Rectal smooth muscle tissue (tissue), 1 donor: ENCODE data around the gene CEP83.

Experiments used
- H3K27ac ChIP-seq: one replicate; pipeline ENCODE4 v1.7.0; 2013; ENCODE audit warnings: low read depth, low read length, inconsistent platforms
- H3K27me3 ChIP-seq: one replicate; pipeline ENCODE4 v1.7.0; 2013; ENCODE audit warnings: low read length; ENCODE audit not compliant: control insufficient read depth, insufficient read depth
- H3K36me3 ChIP-seq: one replicate; pipeline ENCODE4 v1.7.0; 2013; ENCODE audit warnings: low read length; ENCODE audit not compliant: control insufficient read depth, insufficient read depth
- H3K4me1 ChIP-seq: one replicate; pipeline ENCODE4 v1.7.0; 2013; ENCODE audit warnings: low read length; ENCODE audit not compliant: control insufficient read depth, insufficient read depth
- H3K4me3 ChIP-seq: one replicate; pipeline ENCODE4 v1.7.0; 2013; ENCODE audit warnings: low read length
- H3K9ac ChIP-seq: one replicate; pipeline ENCODE4 v1.7.0; 2013; ENCODE audit warnings: low read length

Gene CEP83

DNA sequence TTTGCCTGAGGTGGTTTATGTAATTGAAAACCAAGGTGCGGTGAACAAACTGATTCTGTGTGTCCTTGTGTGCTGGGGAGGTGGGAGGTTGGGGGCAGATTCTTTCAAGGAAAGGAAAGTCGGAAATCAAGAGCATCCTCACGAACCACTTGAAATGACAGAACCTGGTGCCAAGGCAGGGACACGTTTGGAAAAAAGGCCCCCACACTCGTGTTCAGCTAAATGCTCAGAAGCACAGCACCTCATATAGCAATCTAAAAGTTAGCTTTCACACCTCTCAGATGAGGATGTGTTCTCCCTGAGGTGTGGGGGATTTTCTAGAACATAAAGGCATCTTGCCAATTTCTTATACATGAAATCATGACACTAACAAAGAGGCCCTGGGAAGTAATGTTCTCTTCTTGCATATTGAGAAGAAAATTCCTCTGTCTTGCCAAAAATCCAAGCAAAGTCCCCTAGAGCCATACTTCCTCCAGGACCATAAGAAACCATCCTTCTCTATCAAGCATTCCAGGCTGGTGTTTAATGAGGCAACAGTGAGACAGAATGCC lies 191.7 kb downstream of the CEP83 start:
- Histone ChIP-seq H3K27me3 (no peaks in the 10 kb centered on the region), H3K4me3 (no peak overlapping the region), H3K27ac (no peak overlapping the region), H3K4me1 (no peaks in the 10 kb centered on the region), H3K36me3 (no peaks in the 10 kb centered on the region), H3K9ac (no peak overlapping the region)

DNA sequence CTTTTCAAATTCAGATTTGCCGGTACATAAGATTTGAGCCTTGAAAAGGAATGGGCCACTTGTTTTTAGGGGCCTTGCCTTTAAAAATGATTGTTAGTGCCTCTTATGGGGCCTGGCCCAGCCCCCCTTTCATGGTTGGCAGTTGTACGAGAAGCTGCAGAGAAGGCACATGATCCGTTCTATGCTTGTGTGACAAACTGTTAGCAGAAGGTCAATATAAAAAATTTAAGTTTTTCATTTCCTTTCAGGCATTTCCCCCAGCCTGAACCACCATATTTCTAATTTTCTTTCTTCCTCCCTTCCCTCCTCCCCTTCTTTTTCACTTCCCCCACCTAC lies 192.2 kb downstream of the CEP83 start:
- no peak overlapping the region for H3K27ac ChIP-seq
- H3K9ac ChIP-seq = no peak overlapping the region
- no peaks in the 10 kb centered on the region for H3K27me3 ChIP-seq
- no peaks in the 10 kb centered on the region for H3K36me3 ChIP-seq
- H3K4me3 ChIP-seq = no peak overlapping the region
- H3K4me1 ChIP-seq = no peaks in the 10 kb centered on the region

DNA sequence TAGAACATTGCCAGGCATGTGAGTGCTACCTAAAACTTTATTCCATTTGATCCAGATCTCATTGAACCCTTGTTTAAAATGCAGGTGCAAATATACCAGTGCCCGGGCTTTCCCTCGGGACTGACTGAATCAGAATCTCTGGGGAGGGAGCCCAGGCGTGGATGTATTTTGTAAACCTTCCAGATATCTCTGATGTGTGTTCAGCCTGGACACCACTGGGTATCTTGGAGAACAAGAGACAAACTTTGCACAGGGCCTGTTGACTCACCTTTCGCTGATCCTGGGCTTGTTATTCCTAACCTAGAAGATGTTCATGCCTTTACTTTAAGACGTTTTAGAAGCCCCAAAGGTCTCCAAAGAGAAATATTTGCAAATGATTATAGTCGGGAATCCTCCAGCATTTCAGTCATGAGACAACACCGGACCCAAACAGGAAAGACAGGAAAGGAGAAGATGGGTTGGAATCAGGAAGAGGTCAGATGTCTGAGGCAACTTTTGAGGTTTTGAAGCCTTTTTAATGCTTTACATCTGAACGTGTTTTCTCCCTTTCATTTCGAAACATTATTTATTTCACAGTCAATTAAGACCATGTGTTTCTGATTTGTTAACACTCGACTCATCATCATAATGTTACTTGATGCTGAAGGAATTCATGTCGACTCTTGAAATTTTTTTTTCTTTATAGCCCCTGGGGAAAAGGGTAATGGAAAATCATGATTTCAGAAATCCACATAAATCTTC lies 192.7 kb downstream of the CEP83 start:
- Histone ChIP-seq H3K36me3 (no peaks in the 10 kb centered on the region), H3K27me3 (no peaks in the 10 kb centered on the region), H3K27ac (no peak overlapping the region), H3K4me1 (peaks cover 2% of the 10 kb centered on the region), H3K4me3 (no peak overlapping the region), H3K9ac (no peak overlapping the region)

DNA sequence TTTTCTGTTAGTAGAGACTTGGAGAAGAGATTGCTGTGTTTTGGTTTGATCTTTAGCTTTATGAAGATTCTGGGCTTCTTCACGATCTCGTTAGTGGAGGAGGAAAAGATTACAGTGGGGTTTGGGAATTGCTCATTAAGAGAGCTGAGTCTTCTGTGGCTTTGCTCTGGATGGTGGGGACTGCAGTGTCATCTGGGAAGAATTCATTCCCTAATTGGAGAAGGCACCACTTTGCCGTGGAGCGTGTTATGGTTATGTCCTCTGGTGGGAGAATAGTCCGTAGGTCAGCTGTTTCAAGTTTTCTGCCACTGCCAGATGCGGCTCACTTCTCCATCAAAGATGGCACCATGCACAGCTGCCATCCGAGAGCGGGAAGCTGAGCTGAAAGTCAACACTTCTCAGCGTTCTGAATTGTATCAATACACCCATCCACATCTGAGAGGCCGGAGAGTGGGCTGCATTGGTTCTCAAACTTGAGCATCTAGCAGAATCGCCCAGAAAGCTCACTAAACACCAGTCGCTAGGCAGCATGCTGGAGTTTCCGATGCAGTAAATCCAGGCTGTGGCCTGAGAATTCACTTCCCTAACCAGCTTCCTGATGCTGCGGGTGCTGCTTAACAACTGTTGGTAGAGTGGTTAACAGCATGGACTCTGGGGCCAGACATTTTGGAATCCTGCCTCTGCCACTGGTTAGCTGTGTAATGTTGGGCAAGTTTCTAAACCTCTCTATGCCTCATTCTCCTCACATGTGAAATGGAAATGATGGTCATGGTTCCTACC lies 193.5 kb downstream of the CEP83 start:
- Histone ChIP-seq H3K4me3 (no peak overlapping the region), H3K36me3 (no peaks in the 10 kb centered on the region), H3K9ac (no peak overlapping the region), H3K27me3 (no peaks in the 10 kb centered on the region), H3K4me1 (peaks cover 10% of the 10 kb centered on the region), H3K27ac (no peak overlapping the region)

DNA sequence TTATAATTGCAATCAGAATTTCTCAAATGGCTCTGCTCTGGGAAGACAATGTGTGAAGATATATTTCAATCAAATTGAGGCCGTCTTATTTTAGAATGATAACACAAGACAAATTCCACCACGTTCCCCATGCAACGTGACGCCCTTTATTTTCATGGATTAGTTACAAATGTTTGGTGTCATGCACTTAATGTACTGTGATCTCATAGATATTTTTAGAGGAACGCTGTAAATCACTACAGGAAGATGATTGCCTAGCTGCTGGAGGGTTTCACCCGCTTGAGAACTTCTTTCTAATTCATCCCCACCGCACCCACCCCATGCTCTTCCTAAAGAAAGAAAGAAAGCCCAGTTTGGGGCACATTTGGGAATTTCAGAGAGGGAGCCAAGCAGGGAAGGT lies 194.1 kb downstream of the CEP83 start:
- Histone ChIP-seq H3K4me3 (no peak overlapping the region), H3K4me1 (peaks cover 15% of the 10 kb centered on the region), H3K27ac (no peak overlapping the region), H3K9ac (no peak overlapping the region), H3K27me3 (no peaks in the 10 kb centered on the region), H3K36me3 (no peaks in the 10 kb centered on the region)

DNA sequence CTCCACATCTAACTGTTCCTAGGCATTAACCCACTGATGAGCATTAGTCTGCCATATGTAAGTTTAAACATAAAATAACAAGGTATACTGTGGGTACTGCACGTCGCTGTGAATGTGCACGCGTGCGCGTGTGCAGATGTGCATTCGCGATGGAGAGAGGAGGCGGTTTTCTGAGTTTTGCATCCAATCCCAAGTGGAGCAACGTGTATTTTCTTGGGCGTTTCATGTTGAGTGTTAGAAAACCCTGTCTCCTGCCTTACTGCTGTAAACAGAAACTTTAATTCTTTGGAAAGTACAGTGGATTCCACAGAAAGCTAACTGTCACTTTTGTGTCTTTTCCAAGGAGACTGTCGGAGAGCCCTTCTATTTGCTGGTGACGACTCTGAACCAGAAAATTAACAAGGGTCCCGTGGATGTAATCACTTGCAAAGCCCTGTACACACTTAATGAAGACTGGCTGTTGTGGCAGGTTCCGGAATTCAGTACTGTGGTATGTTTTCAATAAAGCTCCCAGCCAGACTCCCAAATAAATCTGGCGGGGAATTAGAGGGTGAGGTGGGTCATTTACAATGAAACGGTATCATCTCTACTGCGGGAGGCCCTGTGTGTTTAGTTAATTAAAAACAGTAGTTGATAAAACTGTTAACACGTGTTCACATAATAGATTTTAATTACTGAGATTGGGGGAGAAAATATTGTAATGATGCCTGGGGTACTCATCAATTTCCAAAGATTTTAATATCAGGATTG lies 194.8 kb downstream of the CEP83 start:
- Histone ChIP-seq H3K27me3 (no peaks in the 10 kb centered on the region), H3K27ac (no peak overlapping the region), H3K36me3 (no peaks in the 10 kb centered on the region), H3K9ac (no peak overlapping the region), H3K4me1 (peaks cover 15% of the 10 kb centered on the region), H3K4me3 (no peak overlapping the region)

DNA sequence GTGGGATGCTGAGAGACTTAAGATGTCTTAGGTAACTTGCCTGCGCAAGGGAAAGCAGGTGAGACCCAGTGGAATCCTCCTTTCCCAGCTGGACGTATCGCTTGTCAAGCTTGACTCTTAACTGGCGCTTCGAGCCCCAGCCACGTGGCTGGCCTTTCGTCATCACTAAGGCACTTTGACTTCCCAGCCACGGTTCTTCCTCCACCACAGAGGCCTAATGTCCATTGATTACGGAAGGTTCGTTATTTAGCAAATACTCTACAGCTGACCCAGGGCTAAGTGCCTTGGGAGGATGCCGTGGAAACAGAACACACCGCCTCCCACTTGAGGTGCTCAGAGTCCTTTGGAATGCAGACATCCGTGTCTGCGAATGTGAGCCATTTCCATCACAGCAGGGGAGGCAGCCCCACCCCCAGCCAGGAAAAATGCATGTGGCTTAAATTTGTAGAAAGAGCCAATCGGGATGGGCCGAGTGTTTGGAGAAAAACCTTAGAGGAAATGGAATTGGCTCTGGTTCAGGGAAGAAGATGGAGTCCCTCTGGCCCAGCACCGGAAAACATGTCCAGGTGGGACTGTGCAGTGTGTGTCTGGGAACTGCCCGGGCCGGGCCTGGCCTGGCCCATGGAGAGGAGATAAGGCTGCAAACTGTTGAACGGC lies 195.6 kb downstream of the CEP83 start:
- H3K36me3 ChIP-seq = no peaks in the 10 kb centered on the region
- peaks cover 15% of the 10 kb centered on the region for H3K4me1 ChIP-seq
- H3K9ac ChIP-seq = no peak overlapping the region
- H3K27ac ChIP-seq = no peak overlapping the region
- H3K27me3 ChIP-seq = no peaks in the 10 kb centered on the region
- no peak overlapping the region for H3K4me3 ChIP-seq

DNA sequence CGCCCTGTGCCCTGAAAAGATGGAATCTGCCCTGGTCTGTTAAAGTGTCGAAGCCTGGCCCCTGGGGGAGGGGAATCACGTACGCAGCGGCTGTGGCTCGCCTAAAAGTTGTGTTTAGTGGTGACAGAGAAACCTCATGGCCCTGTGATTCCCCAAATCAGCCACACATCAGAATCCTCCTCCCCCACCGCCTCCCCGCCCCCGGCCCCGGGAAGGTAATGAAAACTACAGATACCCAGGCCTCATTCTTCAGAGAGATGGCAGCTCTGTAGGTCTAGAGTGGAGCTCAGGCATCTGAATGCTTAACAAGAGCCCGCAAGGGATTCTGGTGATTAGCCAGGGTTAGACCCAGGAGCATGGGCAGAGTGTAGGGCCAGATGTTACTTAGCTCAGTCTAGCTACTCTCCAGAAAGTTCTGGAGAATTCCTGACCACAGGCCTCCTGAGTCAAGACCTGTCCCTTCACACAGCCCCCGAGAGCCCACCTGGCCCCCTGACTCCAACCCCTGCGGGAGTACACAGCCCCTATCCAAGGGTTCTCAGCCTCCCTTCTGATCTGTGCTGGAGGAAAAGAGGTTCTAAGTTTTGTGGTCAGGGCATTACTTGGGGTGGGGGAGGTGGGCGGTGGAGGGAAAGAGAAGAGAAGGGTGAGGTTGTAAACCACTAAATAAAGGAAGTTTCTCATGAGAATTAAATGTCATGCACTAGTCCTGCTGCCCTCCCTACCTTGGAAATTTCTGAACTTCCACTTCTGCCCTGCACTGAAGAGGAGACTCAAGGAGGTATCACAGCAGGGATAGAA lies 196.5 kb downstream of the CEP83 start:
- H3K36me3 ChIP-seq = no peaks in the 10 kb centered on the region
- peaks cover 15% of the 10 kb centered on the region for H3K4me1 ChIP-seq
- no peaks in the 10 kb centered on the region for H3K27me3 ChIP-seq
- H3K9ac ChIP-seq = peak overlapping the region; percentile 33
- H3K27ac ChIP-seq = peak overlapping the region; percentile 78
- peak overlapping the region; percentile 75 for H3K4me3 ChIP-seq

DNA sequence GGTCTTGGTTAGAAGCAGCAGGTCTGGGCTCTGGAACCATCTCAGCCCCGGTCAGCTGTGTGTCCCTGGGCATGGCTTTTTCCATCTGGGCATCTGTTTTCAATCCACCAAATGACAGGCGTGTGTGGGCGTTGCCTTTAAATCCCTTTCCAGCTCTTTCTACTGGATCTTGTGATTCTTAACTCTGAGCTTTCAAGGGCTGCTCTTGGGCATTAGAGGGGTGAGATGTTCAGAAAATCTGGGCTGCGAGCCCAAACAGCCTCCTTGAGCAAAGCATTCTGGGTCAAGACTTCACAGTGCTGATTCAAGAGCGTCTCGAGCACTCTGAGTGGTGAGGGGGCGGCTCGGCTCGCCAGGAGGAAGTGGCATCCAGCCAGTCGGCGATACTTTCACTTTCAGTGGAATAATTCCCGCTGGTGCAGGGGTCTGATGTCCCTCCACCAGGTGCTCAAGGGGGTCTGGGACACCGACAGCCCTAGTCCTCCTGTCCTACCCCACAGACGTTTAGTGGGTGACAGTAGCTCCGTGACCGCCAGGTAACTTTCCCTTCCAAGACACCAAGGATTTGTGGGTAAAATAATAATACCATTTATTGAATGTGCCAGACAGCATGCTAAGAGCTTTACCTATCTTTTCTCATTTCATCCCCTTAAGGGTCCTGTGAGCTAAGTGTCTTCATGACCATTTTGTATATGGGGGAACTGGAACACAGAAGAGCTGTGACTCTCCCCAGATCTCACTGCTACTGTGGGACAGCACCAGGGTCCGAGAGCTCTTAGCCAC lies 197.2 kb downstream of the CEP83 start:
- H3K27ac ChIP-seq = peak overlapping the region; percentile 78
- peak overlapping the region; percentile 33 for H3K9ac ChIP-seq

DNA sequence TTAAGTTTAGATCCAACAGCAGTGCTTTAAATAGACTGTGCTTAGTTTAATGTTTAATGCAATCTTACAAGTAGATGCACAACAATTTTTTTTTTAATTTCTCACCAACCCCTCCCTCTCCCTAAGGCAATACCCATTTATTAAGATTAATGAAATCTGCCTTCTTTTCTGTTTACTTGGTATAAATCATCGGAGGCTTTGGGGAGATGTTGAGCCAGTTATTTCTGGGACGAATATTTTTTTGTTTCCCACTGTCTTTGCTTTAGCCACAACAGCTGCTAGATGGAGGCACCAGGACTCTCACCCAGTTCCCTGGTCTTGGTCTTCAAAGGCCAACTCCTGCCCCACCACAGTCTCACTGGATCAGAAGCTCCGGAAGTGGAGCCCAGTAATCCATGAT lies 197.9 kb downstream of the CEP83 start:
- Histone ChIP-seq H3K36me3 (no peaks in the 10 kb centered on the region), H3K9ac (no peak overlapping the region), H3K4me3 (peak overlapping the region; percentile 75), H3K27ac (peak overlapping the region; percentile 78), H3K27me3 (no peaks in the 10 kb centered on the region), H3K4me1 (peaks cover 15% of the 10 kb centered on the region)

More for the DNA sequence above, 197.2 kb downstream of the CEP83 start:
- Histone ChIP-seq H3K36me3 (no peaks in the 10 kb centered on the region), H3K27me3 (no peaks in the 10 kb centered on the region), H3K4me3 (peak overlapping the region; percentile 75), H3K4me1 (peaks cover 15% of the 10 kb centered on the region)

DNA sequence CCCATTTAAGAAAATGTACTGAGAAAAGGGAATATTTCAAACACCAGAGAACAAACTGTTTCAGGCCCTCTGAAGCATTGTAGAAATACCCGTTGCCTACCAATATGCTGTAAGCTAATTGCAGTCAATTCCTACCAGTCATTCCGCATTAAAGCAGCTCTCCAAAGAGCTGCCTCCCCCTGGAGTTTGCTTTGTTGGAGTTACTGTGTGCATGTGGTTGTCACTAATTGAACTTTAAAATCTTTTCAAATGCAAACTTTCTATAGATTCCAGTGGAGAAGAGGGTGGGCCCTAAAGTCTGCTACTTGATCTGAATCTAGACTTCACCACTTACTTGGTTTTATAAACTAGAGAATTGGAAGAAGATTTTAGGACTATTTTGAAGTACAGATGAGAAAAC lies 198.5 kb downstream of the CEP83 start:
- Histone ChIP-seq H3K4me3 (no peak overlapping the region), H3K27me3 (no peaks in the 10 kb centered on the region), H3K4me1 (peaks cover 15% of the 10 kb centered on the region), H3K36me3 (no peaks in the 10 kb centered on the region), H3K27ac (peak overlapping the region; percentile 21), H3K9ac (no peak overlapping the region)
